ENCODE results near the gene PRKG1. TPM values are rescaled to one million over a fixed set of nuclear protein-coding genes. Genes with fewer than 3 reads are reported as not detected.

PRKG1 gene
- total RNA-seq, 1 experiment from 2014 or later = 10.4 TPM

DNA sequence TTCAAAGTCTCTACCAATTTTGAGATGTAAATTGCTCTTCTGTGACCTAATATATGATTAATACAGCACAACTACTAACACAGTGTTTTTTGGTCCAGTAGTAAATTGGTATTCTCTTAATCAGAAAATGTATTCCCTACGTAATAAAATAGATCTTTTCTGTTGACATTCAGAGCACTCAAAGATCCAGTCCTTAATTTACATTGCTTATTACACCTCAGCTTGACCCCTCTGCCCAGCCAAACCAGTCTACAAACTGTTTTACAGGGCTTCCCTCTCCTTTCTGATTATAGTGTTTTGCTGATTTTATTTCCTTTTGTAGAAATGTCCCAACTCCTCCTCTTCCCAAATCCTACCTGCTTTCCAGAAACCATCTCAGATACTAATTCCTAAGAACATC lies 293.4 kb downstream of the PRKG1 start:
- H3K4ac ChIP-seq (ENCODE audit: low read depth, low read length) = no peak overlapping the region

More for the DNA sequence above, 293.4 kb downstream of the PRKG1 start:
- Histone ChIP-seq H3K23me2 (ENCODE audit: insufficient read length, low read depth, low read length, poor library complexity, severe bottlenecking) (no peaks in the 10 kb centered on the region), H3K56ac (ENCODE audit: insufficient read length, low read depth, low read length) (no peak overlapping the region), H3T11ph (ENCODE audit: low read length) (no peak overlapping the region), H2AK5ac (ENCODE audit: insufficient read length, low read length) (no peak overlapping the region), H2BK5ac (ENCODE audit: insufficient read length, low read length) (no peak overlapping the region), H3K23ac (ENCODE audit: insufficient read length, low read depth, low read length) (no peak overlapping the region), H2BK12ac (ENCODE audit: insufficient read length, low read depth, low read length) (no peak overlapping the region), H3K4me1 (ENCODE audit: insufficient read depth, low read length) (peaks cover 3% of the 10 kb centered on the region; the same call in 1 of the 2 replicates), H4K5ac (ENCODE audit: insufficient read length, low read depth, low read length) (no peak overlapping the region), H2BK120ac (ENCODE audit: low read depth, low read length, poor library complexity, severe bottlenecking) (no peak overlapping the region), H3K27ac (ENCODE audit: insufficient read length, low read depth, low read length) (no peak overlapping the region), H3K9ac (ENCODE audit: extremely low read depth, insufficient read length, low read length) (no peak overlapping the region), H2BK20ac (ENCODE audit: low read depth, low read length, poor library complexity, severe bottlenecking) (no peak overlapping the region), H3K79me2 (ENCODE audit: insufficient read depth, low read length) (no peaks in the 10 kb centered on the region), H3K14ac (ENCODE audit: insufficient read depth, low read length) (no peak overlapping the region), H4K91ac (ENCODE audit: insufficient read length, low read depth, low read length) (no peak overlapping the region), H2BK15ac (ENCODE audit: low read depth, low read length) (no peak overlapping the region), H3K9me3 (ENCODE audit: control insufficient read depth, low read depth, low read length) (no peaks in the 10 kb centered on the region), H3K18ac (ENCODE audit: insufficient read length, low read depth, low read length) (no peak overlapping the region), H3K4me2 (ENCODE audit: insufficient read depth, insufficient read length, low read length) (no peak overlapping the region), H2AFZ (ENCODE audit: low read length) (no peak overlapping the region), H3K27me3 (ENCODE audit: insufficient read depth, low read length) (no peaks in the 10 kb centered on the region), H4K8ac (replicated peaks; ENCODE audit: insufficient read length, low read depth, low read length) (no peak overlapping the region), H3K79me1 (ENCODE audit: insufficient read depth, low read depth, low read length, poor library complexity, severe bottlenecking) (no peaks in the 10 kb centered on the region), H4K20me1 (ENCODE audit: control insufficient read depth, insufficient read depth, insufficient read length) (no peaks in the 10 kb centered on the region)
- Mint-ChIP-seq H3K27me3 (ENCODE audit: low read depth) (no peaks in the 10 kb centered on the region), H3K4me3 (peak overlapping the region in 1 of 2 experiments; percentile 19; a peak in 1 of 5 replicates), H3K9me3 (no peaks in the 10 kb centered on the region), H3K4me1 (peaks cover 49 to 71% of the 10 kb centered on the region in 2 experiments), H3K27ac (peak overlapping the region in 1 of 3 experiments; percentile 45; a peak in 3 of 7 replicates), H3K36me3 (ENCODE audit: insufficient read depth in 1 of 3, low read depth in 3 of 3) (no peaks in the 10 kb centered on the region)
- no CpG with 5 or more reads among the region's 1 CpG for WGBS (ENCODE audit: extremely low coverage, insufficient read length, low lambda C conversion rate)
- DNase-seq = no peak
- no peak for TF ChIP-seq CTCF (conservative IDR thresholded peaks at IDR 0.05)

Measured in H9 (cell line).